Inferior parietal cortex (tissue), 1 donor: ENCODE results near the gene CPN2.

Source experiments
- DNase-seq: peaks from one replicate; pipeline ENCODE4 v3.0.0-alpha.2; 2016; ENCODE audit errors: extremely low spot score

The CPN2 gene

GRCh38 chr3:194328942-194329582, 22.1 kb downstream of the CPN2 start:
- DNase-seq, result no peak

DNA sequence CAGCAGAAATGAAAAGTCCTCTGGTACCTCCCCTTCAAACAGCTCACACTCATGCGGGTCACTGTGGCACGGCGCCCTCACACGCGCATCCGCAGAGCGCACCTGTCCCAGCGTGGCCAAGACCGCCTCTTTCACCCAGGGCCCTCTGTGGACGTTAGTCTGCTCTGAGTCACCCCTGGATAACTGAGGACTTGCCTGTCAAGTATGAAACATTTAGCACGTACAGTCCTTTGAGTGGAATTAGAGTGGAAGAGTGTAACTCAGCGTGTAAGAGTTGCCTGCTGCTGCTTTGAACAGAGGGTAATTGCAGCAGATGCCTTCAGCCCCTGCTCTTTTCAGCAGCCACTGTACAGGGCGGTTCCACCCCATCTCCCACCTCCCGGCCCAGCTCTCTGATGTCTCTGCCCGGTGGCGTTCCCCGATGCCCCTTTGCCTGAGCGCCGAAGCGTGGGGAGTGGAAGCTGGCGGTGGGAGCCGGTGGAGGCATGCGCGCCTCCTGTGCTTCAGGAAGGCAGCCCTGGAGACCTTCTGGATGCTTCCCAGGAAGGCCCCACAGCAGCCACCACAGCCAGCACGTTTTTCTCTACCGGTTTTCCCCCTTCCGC, 23.0 kb downstream of the CPN2 start:
- DNase-seq, result no peak

DNA sequence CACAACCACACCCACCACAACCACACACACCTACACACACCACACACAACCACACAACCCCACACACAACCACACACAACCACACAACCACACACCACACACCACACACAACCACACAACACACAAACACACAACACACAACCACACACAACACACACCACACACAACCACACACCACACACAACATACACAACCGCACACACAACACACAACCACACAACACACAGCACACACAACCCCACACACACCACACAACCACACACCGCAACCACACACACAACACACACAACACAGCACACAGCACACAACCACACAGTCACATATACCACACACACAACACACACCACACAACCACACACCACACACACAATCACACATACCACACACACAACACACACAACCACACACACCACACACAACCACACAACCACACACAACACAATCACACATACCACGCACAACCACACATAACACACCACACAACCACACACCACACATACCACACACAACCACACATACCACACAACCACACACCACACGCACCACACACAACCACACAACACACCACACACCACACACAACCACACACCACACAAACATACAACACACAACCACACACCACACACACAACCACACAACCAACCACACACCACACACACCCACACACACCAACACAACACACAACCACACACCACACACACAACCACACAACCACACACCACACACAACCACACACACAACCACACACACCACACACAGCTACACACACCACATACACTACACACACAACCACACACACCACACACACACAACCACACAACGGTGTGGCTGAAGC, 23.7 kb downstream of the CPN2 start:
- DNase-seq, result no peak

- no peak for DNase-seq
Observed at GRCh38 chr3:194326968-194327217, 24.2 kb downstream of the CPN2 start.

DNA sequence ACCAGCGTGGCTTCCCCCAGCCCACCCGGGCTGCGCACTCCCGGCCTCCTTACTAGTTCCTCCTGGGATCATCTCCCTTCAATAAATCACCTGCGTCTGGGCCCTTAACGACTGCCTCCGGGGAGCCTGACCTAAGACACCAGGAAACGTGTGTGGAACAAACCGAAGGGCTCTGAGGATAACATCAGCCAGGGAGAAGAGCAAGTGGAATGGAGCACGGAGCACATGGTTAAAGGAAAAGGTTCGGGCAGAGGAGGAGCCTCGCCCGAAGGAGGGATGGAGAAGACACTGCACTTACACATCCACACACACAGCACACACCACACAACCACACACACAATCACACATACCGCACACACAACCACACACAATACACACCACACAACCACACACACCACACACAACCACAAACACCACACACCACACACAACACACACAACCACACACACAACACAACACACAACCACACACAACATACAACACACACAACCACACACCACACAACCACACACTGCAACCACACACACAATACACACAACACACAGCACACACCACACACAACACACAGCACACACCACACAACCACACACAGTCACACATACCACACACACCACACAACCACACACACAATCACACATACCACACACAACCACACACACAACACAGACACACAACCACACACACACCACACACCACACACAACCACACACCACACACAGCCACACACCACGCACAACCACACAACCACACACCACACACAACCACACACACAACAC, 24.7 kb downstream of the CPN2 start:
- DNase-seq, result no peak

GRCh38 chr3:194325424-194326153, 25.5 kb downstream of the CPN2 start:
- no peak for DNase-seq

GRCh38 chr3:194324823-194325327, 26.3 kb downstream of the CPN2 start:
- no peak for DNase-seq

DNA sequence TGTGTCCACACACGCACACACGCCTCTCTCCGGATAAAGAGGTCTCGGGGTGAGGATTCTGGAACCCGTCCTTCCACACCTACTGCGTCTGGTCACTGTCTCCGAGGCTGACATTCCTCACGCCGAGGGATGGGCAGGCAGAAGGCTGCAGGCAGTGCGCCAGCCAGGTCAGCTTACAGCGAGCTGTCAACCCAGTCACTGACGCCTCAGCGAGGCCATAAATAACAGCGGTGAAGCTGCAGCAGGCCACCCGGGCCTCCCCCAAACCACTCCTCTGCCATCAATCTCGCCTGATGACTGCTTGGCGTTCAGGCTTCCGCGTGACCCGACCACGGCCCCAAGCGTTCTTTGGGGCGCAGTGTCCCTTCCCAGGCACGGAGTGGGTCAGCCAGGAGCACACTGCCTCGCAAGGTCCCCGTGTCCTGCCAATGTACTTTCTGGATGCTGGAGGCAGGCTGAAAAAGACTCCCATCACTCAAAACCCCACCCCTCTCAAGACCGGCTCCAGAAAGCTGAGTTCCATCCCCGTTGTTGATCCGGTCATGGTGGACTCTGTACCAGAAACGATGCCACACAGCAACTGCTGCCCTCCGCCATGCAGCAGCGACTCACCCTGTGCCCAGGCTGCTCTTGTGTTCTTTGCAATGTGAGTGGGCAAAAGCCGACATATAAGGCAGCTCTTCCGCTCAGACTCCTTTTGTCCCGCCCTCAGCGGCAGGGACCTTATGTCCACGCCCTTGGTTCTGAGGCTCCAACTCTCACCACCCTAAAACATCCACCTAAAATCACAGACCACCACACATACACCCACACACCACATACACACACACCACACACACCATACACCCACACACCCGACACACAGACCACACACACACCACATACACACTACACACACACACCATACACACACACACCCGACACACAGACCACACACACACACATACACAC, 27.1 kb downstream of the CPN2 start:
- no peak for DNase-seq

DNA sequence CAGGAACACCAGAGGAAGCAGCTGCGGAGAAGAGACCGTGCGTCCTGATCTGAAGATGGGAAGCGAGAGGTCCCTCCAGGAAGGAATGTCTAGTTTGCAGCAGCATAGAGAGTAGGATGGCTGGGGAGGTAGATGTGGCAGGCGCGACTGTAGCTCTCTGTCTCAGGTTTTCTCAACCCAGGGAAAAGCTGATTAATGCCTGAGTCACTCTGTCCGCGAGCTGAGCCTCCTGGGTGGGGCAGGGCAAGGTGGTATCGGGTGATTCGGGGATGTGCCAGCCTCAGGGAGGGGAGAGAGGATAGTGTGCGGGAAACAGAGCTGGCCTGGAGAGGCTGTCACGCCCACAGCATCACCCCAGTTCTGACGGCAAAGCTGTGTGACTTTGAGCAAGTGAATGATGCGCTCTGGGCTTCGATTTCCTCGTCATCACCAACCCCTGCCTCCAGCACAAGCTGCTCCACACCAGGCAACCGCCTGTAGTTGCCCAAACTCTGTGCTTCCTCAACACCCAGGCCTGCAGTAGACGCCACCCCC, 28.4 kb downstream of the CPN2 start:
- no peak for DNase-seq

DNA sequence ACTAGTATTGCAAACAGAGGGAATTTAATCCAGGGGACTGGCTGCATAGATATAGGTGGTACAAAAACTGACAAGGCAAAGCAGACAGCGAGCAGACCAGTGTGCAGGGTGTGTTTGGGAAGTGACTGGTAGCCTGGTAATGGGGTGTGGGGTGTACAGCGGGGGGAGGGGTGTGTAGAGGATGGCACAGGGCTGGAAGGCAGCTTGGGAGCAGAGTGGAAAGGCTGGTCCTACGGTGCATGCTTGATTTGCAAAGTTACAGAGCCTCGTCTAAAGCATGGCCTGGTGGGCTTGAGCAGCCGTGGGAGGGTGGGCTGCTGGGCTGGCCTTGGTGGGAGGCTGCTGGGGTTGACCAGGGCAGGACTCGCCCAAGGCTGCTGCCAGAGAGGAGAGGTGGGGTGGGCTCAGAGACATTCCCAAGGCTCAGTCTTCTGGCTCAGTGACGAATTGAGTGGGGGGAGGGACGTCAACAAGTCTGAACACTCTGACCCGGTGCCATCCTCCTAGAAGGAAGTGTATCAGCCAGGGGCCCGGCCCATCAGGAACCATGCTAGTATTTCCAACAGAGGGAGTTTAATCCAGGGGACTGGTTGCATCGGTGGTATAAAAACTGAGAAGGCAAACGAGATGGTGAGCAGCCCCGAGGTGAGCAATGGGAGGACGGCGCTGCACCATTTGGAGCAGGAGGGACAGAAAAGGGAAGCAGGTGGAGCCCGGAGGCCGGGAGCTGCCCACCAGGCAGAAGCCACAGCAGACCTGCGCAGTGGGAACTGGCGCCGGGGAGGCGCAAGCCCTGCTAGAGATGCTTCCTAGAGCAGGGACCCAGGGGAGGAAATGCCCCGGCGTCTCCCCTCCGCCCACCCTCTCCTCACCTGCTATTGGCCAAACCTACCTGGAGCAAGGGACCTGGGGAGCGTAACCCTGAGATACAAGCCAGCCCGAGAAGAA, 29.2 kb downstream of the CPN2 start:
- no peak for DNase-seq

DNA sequence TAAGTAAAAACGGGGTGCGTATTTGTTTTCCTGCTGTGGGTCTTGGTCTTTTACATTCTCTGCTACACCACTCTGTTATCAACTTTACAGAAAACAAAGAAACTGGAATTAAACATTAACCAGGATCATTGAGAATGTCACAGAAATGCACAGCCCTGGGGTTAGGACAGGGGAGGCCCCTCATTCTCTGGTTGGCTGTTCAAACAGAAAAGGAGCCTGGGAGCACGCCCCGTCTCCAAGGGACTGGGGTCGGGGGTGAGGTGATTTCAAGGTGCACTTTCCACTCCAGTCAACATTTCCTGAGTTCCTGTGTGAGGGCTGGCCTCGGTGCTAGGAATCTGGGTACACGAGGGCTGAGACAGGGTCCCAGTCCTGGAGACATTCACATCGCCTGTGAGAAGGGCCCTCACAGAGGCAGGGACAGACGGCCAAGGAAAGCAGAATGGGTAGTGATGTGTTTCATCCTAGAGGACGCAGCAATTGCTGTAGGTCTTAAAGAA, 30.3 kb downstream of the CPN2 start:
- DNase-seq, result no peak

DNA sequence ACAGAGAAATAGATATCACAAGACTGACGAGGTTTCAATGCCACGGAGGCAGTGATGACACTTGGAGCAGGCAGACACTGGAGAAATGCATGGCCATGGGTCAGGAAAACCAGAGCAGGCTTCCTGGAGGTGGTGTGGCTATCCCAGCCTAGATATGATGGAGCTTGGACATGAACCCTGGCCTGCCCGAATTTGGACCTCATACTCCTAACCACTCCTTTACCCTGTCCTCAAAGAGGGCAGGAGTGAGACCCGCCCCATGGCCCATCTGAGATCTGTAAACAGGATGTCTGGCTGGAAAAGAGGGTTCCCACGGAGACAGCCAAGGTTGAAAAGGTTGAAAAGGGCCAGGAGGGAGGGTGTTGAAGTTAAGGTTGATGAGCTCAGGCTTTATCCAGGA, 31.0 kb downstream of the CPN2 start:
- no peak for DNase-seq

- DNase-seq, result no peak
Observed at GRCh38 chr3:194318511-194319161, 32.5 kb downstream of the CPN2 start.

DNA sequence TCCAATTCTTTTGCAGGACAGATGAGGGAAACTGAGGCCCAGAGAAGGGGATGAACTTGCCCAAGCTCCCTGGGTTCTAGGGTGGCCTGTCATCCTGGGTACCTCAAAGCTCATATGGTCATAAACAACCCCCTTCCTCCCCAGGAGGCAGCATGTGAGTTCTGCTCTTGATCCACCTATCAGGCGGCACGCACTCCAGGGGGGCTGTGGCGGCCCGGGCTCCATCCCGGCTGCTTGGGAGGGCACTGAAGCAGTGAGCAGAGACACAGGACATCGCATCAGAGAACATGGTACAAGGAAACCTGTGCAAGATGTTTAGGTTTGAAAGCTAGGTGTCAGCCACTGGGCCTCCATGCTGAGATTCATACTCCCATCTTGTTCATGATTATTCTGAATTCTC, 34.2 kb downstream of the CPN2 start:
- no peak for DNase-seq

- no peak for DNase-seq
Observed at GRCh38 chr3:194315965-194316361, 35.2 kb downstream of the CPN2 start.

DNA sequence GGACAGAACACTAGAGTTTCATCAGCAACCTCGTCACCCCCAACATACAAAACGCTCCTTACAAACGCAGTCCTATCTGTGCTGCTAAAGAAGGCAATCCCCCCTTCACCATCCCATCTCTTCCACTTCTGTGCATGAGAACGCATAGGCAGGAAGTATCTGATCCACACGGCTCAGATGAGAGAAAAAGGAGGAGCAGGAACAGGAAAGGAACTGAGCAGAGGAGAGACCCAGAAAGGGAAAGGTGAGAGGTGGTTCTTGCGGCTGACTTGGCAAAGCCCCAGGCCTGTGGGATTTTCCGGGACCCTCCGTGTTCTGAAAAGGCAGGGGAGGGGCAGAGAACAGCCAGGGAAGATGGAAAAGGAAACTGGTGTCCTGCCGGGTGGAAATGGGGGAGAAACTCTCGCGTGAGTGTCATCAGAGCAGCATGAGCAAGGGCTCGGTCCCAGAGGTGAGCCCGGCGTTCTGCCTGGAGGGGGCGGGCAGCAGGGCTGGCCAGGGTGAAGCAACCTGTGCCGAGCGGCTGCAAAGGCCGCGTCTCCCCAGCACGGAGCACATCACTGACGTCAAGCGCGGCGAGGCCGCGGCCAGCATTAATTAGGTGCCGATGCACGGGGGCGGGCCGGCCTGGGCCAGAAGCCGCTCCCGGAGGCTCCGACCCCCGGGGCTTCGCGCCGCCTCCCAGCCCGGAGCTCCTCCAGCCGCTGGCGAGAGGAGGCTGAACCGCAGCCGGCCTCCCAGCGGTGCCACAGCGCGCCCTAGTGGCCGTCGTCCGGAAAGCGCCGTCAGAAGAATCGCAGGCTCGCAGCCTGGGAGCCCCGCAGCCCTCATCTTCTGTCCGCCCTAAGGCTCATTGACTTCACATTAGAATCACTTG, 35.8 kb downstream of the CPN2 start:
- peak; percentile 86 for DNase-seq

- DNase-seq, result no peak
Observed at GRCh38 chr3:194314388-194315068, 36.6 kb downstream of the CPN2 start.
